Medulla oblongata (tissue), 1 donor: Measurements from ENCODE around the gene CAMTA1.

Source experiments
- DNase-seq: peaks from one replicate; pipeline ENCODE4 v3.0.0-alpha.2; 2015; ENCODE audit errors: extremely low spot score

Gene CAMTA1

GRCh38 chr1:7284839-7285435 is 499.7 kb downstream of the CAMTA1 start:
- DNase-seq, result no peak

GRCh38 chr1:7285856-7286454 is 500.7 kb downstream of the CAMTA1 start:
- DNase-seq, result no peak

- no peak for DNase-seq
Observed at GRCh38 chr1:7287013-7287412, 501.8 kb downstream of the CAMTA1 start.

- DNase-seq, result no peak
Observed at GRCh38 chr1:7288992-7289391, 503.7 kb downstream of the CAMTA1 start.

- DNase-seq, result no peak
Observed at GRCh38 chr1:7289694-7290093, 504.4 kb downstream of the CAMTA1 start.

- DNase-seq, result peak; percentile 79
Observed at GRCh38 chr1:7290971-7291970, 506.0 kb downstream of the CAMTA1 start.

- DNase-seq, result no peak
Observed at GRCh38 chr1:7292036-7292681, 506.9 kb downstream of the CAMTA1 start.

- DNase-seq, result no peak
Observed at GRCh38 chr1:7292714-7293419, 507.6 kb downstream of the CAMTA1 start.

GRCh38 chr1:7293702-7294629 is 508.7 kb downstream of the CAMTA1 start:
- DNase-seq, result no peak

GRCh38 chr1:7294636-7295035 is 509.4 kb downstream of the CAMTA1 start:
- no peak for DNase-seq

GRCh38 chr1:7295946-7296345 is 510.7 kb downstream of the CAMTA1 start:
- DNase-seq, result no peak

GRCh38 chr1:7296968-7297367 is 511.7 kb downstream of the CAMTA1 start:
- no peak for DNase-seq

GRCh38 chr1:7298145-7298544 is 512.9 kb downstream of the CAMTA1 start:
- no peak for DNase-seq

GRCh38 chr1:7298749-7299151 is 513.5 kb downstream of the CAMTA1 start:
- no peak for DNase-seq

- peak; percentile 86 for DNase-seq
Observed at GRCh38 chr1:7299329-7299799, 514.1 kb downstream of the CAMTA1 start.

- DNase-seq, result no peak
Observed at GRCh38 chr1:7299994-7300393, 514.7 kb downstream of the CAMTA1 start.

- no peak for DNase-seq
Observed at GRCh38 chr1:7300893-7301663, 515.8 kb downstream of the CAMTA1 start.

- no peak for DNase-seq
Observed at GRCh38 chr1:7301664-7301981, 516.4 kb downstream of the CAMTA1 start.

- DNase-seq, result no peak
Observed at GRCh38 chr1:7302126-7302525, 516.9 kb downstream of the CAMTA1 start.

GRCh38 chr1:7302873-7303272 is 517.6 kb downstream of the CAMTA1 start:
- DNase-seq, result no peak
